Mesodermal cell (in vitro differentiated cells): ENCODE data around the gene CCT2.

Experiments used
- H3K27ac ChIP-seq: 2 replicates; pipeline ENCODE4 v1.7.0; 2013; ENCODE audit warnings: mild to moderate bottlenecking, low read depth, low read length, moderate library complexity; ENCODE audit not compliant: severe bottlenecking
- H3K36me3 ChIP-seq: 2 replicates; pipeline ENCODE4 v1.7.1; 2013; ENCODE audit warnings: mild to moderate bottlenecking, low read length, moderate library complexity; ENCODE audit not compliant: control insufficient read depth, insufficient read depth
- H3K4me1 ChIP-seq: one replicate; pipeline ENCODE4 v1.7.1; 2013; ENCODE audit warnings: mild to moderate bottlenecking, low read length; ENCODE audit not compliant: insufficient read depth, control insufficient read depth, poor library complexity, severe bottlenecking
- H3K4me3 ChIP-seq: 2 replicates; pipeline ENCODE4 v1.7.0; 2013; ENCODE audit warnings: low read length, control low read depth, mild to moderate bottlenecking; ENCODE audit not compliant: insufficient read depth, poor library complexity, severe bottlenecking; ENCODE audit errors: extremely low read depth
- H3K9me3 ChIP-seq: 2 replicates; pipeline ENCODE4 v1.7.1; 2013; ENCODE audit warnings: mild to moderate bottlenecking, low read length, moderate library complexity; ENCODE audit not compliant: control insufficient read depth
- WGBS, 2 experiments: methylation state at CpG; one replicate each; pipeline ENCODE4 v1.1.5; 2013; ENCODE audit warnings: missing lambda C conversion rate in 2 of 2; ENCODE audit not compliant: insufficient coverage in 2 of 2; 5-methylcytosine and 5-hydroxymethylcytosine counted together

CCT2 gene

GRCh38 chr12:69641546-69641945 lies 56.3 kb downstream of the CCT2 start:
- Histone ChIP-seq H3K27ac (no peak overlapping the region), H3K36me3 (no peaks in the 10 kb centered on the region)
- 91 to 94% methylated on average over 7 of the region's 7 CpGs for WGBS, 2 experiments

GRCh38 chr12:69642531-69642930 lies 57.3 kb downstream of the CCT2 start:
- H3K9me3 ChIP-seq, result no peaks in the 10 kb centered on the region
- 84 to 90% methylated on average over 5 to 6 of the region's 6 CpGs for WGBS, 2 experiments
- H3K4me1 ChIP-seq, result no peaks in the 10 kb centered on the region
- H3K4me3 ChIP-seq, result no peak overlapping the region
- no peak overlapping the region for H3K27ac ChIP-seq
- no peaks in the 10 kb centered on the region for H3K36me3 ChIP-seq

More at GRCh38 chr12:69641546-69641945, 56.3 kb downstream of the CCT2 start:
- Histone ChIP-seq H3K4me3 (no peak overlapping the region), H3K4me1 (no peaks in the 10 kb centered on the region), H3K9me3 (no peaks in the 10 kb centered on the region)

DNA sequence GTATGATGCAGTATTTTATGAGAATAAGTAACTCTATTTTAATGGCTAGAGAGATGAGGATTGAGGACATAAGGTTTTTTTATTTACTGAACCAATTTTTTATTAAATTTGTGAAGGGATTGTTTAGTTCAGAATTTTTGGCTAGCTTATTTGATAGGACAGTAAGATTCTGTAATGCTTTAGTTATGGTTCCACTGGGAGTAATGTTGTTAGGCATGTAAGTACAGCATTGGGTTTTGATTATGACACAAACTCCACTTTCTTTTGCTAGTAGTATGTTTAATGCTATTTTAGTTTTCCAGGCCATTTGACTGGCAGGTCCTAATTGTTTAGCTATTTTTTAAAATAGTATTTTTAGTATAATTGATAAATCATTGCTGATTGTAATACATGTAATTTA lies 59.3 kb downstream of the CCT2 start:
- no peaks in the 10 kb centered on the region for H3K4me1 ChIP-seq
- no peak overlapping the region for H3K27ac ChIP-seq
- no peaks in the 10 kb centered on the region for H3K36me3 ChIP-seq
- H3K4me3 ChIP-seq, result no peak overlapping the region
- H3K9me3 ChIP-seq, result no peaks in the 10 kb centered on the region

DNA sequence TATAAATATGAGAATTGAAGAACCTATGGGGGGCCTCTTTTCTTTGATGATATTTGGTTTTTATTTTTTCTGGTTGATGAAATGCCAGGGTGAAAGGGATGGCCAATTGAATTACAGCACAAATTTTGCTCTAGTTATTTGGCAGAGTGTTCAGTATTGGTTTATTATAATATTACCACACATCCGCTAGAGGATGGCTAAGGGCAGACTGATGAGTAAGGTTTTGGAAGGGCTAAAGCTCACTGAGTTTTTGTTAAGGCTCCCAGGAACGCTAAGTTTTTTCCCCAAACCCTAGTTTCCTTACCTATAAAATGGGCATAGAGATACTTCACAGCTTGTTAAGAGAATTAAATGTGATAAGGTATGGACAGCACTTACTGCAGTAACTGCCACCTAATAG lies 59.8 kb downstream of the CCT2 start:
- H3K9me3 ChIP-seq, result no peaks in the 10 kb centered on the region
- H3K36me3 ChIP-seq, result no peaks in the 10 kb centered on the region
- H3K4me1 ChIP-seq, result no peaks in the 10 kb centered on the region
- 100% methylated on average over 1 of the region's 2 CpGs for WGBS, 2 experiments
- no peak overlapping the region for H3K4me3 ChIP-seq
- no peak overlapping the region for H3K27ac ChIP-seq

DNA sequence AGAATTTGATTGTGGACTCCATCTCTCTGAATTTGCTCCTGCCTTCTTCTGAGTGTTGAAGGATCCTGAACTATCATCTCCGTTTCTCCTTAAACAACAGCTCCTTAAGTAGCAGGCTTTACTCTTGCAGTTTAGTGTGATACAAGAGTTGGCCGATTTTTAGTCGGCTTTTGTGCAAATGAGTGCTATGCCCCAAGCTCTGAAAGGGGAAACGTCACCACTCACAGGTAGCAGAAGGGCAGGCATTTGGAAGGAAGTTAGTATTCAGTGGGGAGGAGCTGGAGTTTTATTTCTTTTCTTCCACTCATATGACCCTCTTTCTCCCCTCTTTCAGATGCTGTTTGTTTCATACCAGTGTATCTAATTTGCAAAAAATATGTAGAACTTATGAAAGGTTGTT lies 61.9 kb downstream of the CCT2 start:
- H3K36me3 ChIP-seq, result no peaks in the 10 kb centered on the region
- no peaks in the 10 kb centered on the region for H3K9me3 ChIP-seq
- no peak overlapping the region for H3K27ac ChIP-seq
- no peaks in the 10 kb centered on the region for H3K4me1 ChIP-seq
- H3K4me3 ChIP-seq, result no peak overlapping the region
- WGBS, 2 experiments, result 21 to 38% methylated on average over 2 of the region's 4 CpGs

- WGBS, 2 experiments, result 89 to 92% methylated on average over 1 to 2 of the region's 3 CpGs
- Histone ChIP-seq H3K9me3 (no peaks in the 10 kb centered on the region), H3K36me3 (no peaks in the 10 kb centered on the region), H3K4me3 (no peak overlapping the region), H3K27ac (no peak overlapping the region), H3K4me1 (no peaks in the 10 kb centered on the region)
These were observed 63.2 kb downstream of the CCT2 start for GRCh38 chr12:69648476-69648875.

DNA sequence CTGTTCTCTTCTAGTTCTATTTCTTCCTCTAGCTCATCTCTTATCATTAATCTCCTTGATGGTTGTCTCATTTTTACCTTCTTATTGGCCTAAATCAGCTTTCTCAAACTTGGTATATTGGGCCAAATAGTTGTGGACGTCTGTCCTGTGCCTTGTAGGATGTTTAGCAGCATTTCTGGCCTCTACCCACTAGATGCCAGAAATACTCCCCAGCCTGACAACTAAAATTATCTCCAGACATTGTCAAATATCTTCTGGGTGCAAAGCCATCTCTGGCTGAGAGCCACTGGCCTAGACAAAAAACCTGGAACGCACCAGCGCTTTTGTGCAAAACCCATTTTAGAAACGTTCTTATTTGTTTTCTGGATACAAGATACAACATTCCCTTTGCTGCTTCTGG lies 64.3 kb downstream of the CCT2 start:
- WGBS, 2 experiments, result 70% methylated on average over 4 of the region's 4 CpGs; no CpG with 5 or more reads in 1 of the 2 experiments
- peaks cover under 1% of the 10 kb centered on the region for H3K4me1 ChIP-seq
- no peak overlapping the region for H3K27ac ChIP-seq
- no peak overlapping the region for H3K4me3 ChIP-seq
- no peaks in the 10 kb centered on the region for H3K36me3 ChIP-seq
- no peaks in the 10 kb centered on the region for H3K9me3 ChIP-seq
